Mesothelial cell of epicardium (in vitro differentiated cells): ENCODE results near the gene CDIP1. TPM values are rescaled to one million over a fixed set of nuclear protein-coding genes. Genes with fewer than 3 reads are reported as not detected.

Source experiments
- DNase-seq, 2 experiments: peaks; one replicate each; pipeline ENCODE4 v3.0.0; 2021; ENCODE audit warnings: low spot score in 2 of 2; ENCODE audit not compliant: unreplicated experiment in 2 of 2
- H3K27ac Mint-ChIP-seq: 2 replicates; pipeline ENCODE4 v1.8.0; 2021; ENCODE audit warnings: mixed read lengths
- H3K27me3 Mint-ChIP-seq: 2 replicates; pipeline ENCODE4 v1.8.0; 2021; ENCODE audit warnings: low read depth, mixed read lengths
- H3K36me3 Mint-ChIP-seq: 2 replicates; pipeline ENCODE4 v1.8.0; 2021; ENCODE audit warnings: mixed read lengths
- H3K4me1 Mint-ChIP-seq: 2 replicates; pipeline ENCODE4 v1.8.0; 2021; ENCODE audit warnings: mixed read lengths
- H3K4me3 Mint-ChIP-seq: 2 replicates; pipeline ENCODE4 v1.8.0; 2021; ENCODE audit warnings: mild to moderate bottlenecking, moderate library complexity, mixed read lengths
- H3K9me3 Mint-ChIP-seq: 2 replicates; pipeline ENCODE4 v1.8.0; 2021; ENCODE audit warnings: mixed read lengths
- total RNA-seq: library from RNA; stranded (reverse); gene quantifications from 3 replicates; pipeline ENCODE4 v1.2.1, GENCODE V29; 2021
- TF ChIP-seq, protein P1 (sequence below): fragments of 200-600 bp; sonication (generic); IDR thresholded peaks from one replicate; pipeline ENCODE4 v1.5.0; 2021; ENCODE audit warnings: antibody characterized with exemption; ENCODE audit not compliant: unreplicated experiment

CDIP1 gene
- total RNA-seq, 1 donor from 2014 or later, result 24.2 TPM

DNA sequence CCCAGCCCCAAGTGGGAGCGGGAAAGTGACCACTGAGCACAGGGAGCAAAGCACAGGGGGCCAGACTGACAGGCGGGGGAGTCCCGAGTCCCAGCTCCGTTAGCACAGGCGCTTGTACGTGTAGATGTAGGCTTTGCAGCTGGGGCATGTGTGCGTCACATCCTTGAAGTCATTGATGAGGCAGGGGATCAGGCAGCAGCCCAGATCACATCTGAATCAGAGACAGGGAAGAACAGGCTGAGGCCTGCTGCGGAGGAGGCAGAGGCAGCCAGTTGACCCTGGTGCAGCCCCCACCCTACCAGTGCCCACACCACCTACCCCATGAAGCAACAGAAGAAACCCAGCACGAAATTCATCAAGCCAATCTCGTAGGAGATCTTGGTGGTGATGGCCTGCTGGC lies 26.1 kb downstream of the CDIP1 start:
- H3K27ac Mint-ChIP-seq, result no peak overlapping the region
- no peaks in the 10 kb centered on the region for H3K4me1 Mint-ChIP-seq
- no peak for DNase-seq
- H3K36me3 Mint-ChIP-seq, result peaks cover 2% of the 10 kb centered on the region
- no peaks in the 10 kb centered on the region for H3K27me3 Mint-ChIP-seq
- H3K4me3 Mint-ChIP-seq, result no peak overlapping the region
- TF ChIP-seq, protein P1, sequence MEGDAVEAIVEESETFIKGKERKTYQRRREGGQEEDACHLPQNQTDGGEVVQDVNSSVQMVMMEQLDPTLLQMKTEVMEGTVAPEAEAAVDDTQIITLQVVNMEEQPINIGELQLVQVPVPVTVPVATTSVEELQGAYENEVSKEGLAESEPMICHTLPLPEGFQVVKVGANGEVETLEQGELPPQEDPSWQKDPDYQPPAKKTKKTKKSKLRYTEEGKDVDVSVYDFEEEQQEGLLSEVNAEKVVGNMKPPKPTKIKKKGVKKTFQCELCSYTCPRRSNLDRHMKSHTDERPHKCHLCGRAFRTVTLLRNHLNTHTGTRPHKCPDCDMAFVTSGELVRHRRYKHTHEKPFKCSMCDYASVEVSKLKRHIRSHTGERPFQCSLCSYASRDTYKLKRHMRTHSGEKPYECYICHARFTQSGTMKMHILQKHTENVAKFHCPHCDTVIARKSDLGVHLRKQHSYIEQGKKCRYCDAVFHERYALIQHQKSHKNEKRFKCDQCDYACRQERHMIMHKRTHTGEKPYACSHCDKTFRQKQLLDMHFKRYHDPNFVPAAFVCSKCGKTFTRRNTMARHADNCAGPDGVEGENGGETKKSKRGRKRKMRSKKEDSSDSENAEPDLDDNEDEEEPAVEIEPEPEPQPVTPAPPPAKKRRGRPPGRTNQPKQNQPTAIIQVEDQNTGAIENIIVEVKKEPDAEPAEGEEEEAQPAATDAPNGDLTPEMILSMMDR, result no peak
- H3K9me3 Mint-ChIP-seq, result no peaks in the 10 kb centered on the region

DNA sequence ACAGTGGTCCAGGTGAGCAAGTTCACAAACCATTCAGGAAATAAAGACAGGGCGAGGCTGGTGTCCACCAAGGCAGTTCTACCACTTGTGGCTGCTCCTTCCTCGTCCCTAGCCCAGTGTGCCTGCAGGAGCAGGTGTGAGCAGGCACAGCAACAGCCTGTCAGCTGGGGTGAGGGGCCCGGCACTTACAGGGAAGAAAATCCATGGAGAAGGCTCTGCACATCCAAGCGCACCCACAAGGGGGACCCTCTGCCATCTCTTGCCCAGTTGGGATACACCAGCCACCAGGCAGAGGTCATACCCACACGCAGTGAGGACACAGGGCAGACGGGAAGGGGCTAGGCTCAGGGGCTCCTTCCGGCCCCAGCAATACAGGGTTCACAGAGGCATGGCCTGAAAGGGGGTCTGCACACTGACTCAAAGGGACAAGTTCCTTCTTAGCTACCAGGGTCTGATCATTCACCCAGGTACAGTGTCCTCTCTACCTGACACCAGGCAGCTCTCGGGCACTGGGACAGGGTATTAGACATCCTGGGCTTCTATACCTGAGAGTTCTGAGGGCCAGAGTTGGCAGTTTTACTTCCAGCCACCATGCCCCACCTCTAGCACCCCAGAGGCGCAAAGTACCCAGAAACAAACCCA lies 27.0 kb downstream of the CDIP1 start:
- Mint-ChIP-seq H3K27ac (no peak overlapping the region), H3K4me1 (no peaks in the 10 kb centered on the region), H3K36me3 (peaks cover 2% of the 10 kb centered on the region), H3K27me3 (no peaks in the 10 kb centered on the region), H3K9me3 (no peaks in the 10 kb centered on the region), H3K4me3 (no peak overlapping the region)
- DNase-seq, result peak in 1 of 2 experiments; percentile 63
- TF ChIP-seq, protein P1, result peak; percentile 51

DNA sequence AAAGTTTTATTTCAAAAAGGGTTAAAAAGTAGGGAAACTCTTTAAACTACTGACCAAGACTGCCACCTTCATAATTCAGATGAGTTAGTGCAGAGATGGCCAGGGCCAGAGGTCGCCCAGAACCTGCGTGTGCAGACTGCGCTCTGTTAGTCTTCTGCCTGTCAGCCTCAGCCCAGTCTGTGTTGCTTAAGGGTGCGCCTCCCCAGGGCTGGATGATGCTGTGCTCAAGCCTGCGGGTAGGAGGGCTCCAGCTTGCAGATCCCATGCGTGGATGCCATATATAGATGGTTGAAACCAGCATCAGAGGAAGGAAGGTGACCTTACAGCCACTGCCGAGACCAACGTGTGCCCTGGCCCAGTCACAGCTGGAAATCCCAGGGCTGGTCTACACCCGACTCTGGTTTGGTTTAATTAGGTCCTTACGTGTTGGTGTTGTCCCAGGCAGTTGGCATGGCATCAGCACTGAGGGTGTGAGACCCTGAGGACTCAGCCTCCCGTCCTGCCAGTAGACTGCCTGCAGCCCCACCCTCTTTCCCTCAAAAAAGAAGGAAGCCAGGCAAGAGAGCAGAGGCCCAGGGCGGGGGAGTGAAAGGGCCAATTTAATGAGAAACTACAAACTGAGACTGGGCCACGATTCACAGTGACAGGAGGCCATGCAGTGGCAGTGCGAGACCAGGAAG lies 27.7 kb downstream of the CDIP1 start:
- H3K9me3 Mint-ChIP-seq, result no peaks in the 10 kb centered on the region
- peaks cover 2% of the 10 kb centered on the region for H3K36me3 Mint-ChIP-seq
- no peak overlapping the region for H3K27ac Mint-ChIP-seq
- no peaks in the 10 kb centered on the region for H3K4me1 Mint-ChIP-seq
- no peak for DNase-seq
- no peaks in the 10 kb centered on the region for H3K27me3 Mint-ChIP-seq
- H3K4me3 Mint-ChIP-seq, result no peak overlapping the region
- TF ChIP-seq, protein P1, result no peak

DNA sequence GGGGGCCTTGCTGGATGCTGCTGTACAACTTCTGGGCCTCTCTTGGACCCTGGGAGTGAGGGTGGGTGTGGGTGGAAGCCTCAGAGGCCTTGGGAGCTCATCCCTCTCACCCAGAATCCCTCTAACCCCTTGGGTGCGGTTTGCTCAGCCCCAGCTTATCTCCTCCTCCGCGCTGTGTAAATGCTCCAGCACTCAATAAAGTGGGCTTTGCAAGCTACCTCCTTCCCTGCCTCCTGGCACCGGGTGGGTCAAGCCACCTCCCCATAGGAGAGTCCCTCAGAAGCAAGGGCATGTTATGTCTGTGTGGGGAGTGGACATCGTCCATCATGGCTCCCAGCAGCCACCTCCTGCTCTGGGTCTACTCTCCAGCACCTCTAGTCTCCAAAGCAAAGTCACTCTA lies 28.4 kb downstream of the CDIP1 start:
- Mint-ChIP-seq H3K9me3 (no peaks in the 10 kb centered on the region), H3K4me1 (no peaks in the 10 kb centered on the region), H3K36me3 (peaks cover 2% of the 10 kb centered on the region), H3K27me3 (no peaks in the 10 kb centered on the region), H3K4me3 (no peak overlapping the region), H3K27ac (peak overlapping the region; percentile 28)
- TF ChIP-seq, protein P1, result no peak
- no peak for DNase-seq

GRCh38 chr16:4509420-4509819 lies 29.2 kb downstream of the CDIP1 start:
- Mint-ChIP-seq H3K4me3 (no peak overlapping the region), H3K9me3 (no peaks in the 10 kb centered on the region)

More at GRCh38 chr16:4509420-4509819, 29.2 kb downstream of the CDIP1 start:
- TF ChIP-seq, protein P1, result no peak
- Mint-ChIP-seq H3K4me1 (no peaks in the 10 kb centered on the region), H3K27me3 (no peaks in the 10 kb centered on the region), H3K27ac (no peak overlapping the region), H3K36me3 (peaks cover 2% of the 10 kb centered on the region)
- no peak for DNase-seq
